B cell (primary cell): ENCODE data around the gene EIF2B4.

ENCODE experiments used
- CTCF ChIP-seq: fragments of 200-600 bp; IDR thresholded peaks from one replicate; pipeline ENCODE4 v1.8.0; 2022; ENCODE audit warnings: antibody characterized with exemption, mild to moderate bottlenecking
- EZH2 ChIP-seq: IDR thresholded peaks from 2 replicates; pipeline ENCODE4 v1.6.1; 2012; ENCODE audit warnings: borderline replicate concordance, low read depth, mild to moderate bottlenecking, moderate library complexity, low read length; ENCODE audit not compliant: insufficient read depth, poor library complexity, severe bottlenecking

GRCh38 chr2:27351802-27352598 is 18.1 kb downstream of the EIF2B4 start:
- TF ChIP-seq CTCF (no peak), EZH2 (no peak)
